Fibroblast of lung (primary cell): ENCODE data around the gene SESN3. TPM values are rescaled to one million over a fixed set of nuclear protein-coding genes. Genes with fewer than 3 reads are reported as not detected.

Source experiments
- DNase-seq, 2 donors: peaks; one replicate each; pipeline versions ENCODE4 v3.0.0 to v3.0.0-alpha.2; 2010; ENCODE audit warnings: low read depth in 2 of 2
- H2AFZ ChIP-seq: 2 replicates; pipeline ENCODE4 v1.5.1; 2012; ENCODE audit warnings: low read length, control low read depth, inconsistent platforms
- H3K27ac ChIP-seq: 2 replicates; pipeline ENCODE4 v1.5.1; 2011; ENCODE audit warnings: low read length, control low read depth; ENCODE audit not compliant: insufficient read depth
- H3K27me3 ChIP-seq: 2 replicates; pipeline ENCODE4 v1.5.1; 2011; ENCODE audit warnings: mild to moderate bottlenecking, low read length; ENCODE audit not compliant: control insufficient read depth, insufficient read depth
- H3K36me3 ChIP-seq: 2 replicates; pipeline ENCODE4 v1.5.1; 2011; ENCODE audit warnings: low read length; ENCODE audit not compliant: control insufficient read depth, insufficient read depth
- H3K4me1 ChIP-seq: 2 replicates; pipeline ENCODE4 v1.5.1; 2011; ENCODE audit warnings: low read length; ENCODE audit not compliant: control insufficient read depth, insufficient read depth; ENCODE audit errors: extremely low read depth
- H3K4me2 ChIP-seq: 2 replicates; pipeline ENCODE4 v1.5.1; 2011; ENCODE audit warnings: low read length, control low read depth; ENCODE audit not compliant: insufficient read depth; ENCODE audit errors: extremely low read depth
- H3K4me3 ChIP-seq, 4 experiments: fragments of 200-600 bp in 1 of 4; sonication (generic) in 1 of 4; replicated peaks in 1 of 4; 2 replicates each; pipeline ENCODE4 v1.5.1; 2011 to 2016; ENCODE audit warnings: low read length in 4 of 4, low read depth in 3 of 4, mild to moderate bottlenecking in 3 of 4, control low read depth in 2 of 4, inconsistent platforms in 1 of 4, mixed read lengths in 1 of 4; ENCODE audit not compliant: insufficient read depth in 1 of 4; ENCODE audit errors: control extremely low read depth in 1 of 4
- H3K79me2 ChIP-seq: 2 replicates; pipeline ENCODE4 v1.5.1; 2012; ENCODE audit warnings: mild to moderate bottlenecking, low read length, inconsistent platforms; ENCODE audit not compliant: control insufficient read depth, insufficient read depth
- H3K9ac ChIP-seq: 2 replicates; pipeline ENCODE4 v1.5.1; 2011; ENCODE audit warnings: mild to moderate bottlenecking, low read length, control low read depth; ENCODE audit not compliant: insufficient read depth
- H3K9me3 ChIP-seq: 2 replicates; pipeline ENCODE4 v1.5.1; 2012; ENCODE audit warnings: low read depth, low read length; ENCODE audit not compliant: control insufficient read depth, insufficient read depth
- H4K20me1 ChIP-seq: 2 replicates; pipeline ENCODE4 v1.5.1; 2011; ENCODE audit warnings: low read length; ENCODE audit not compliant: control insufficient read depth, insufficient read depth; ENCODE audit errors: extremely low read depth
- EZH2 ChIP-seq: IDR thresholded peaks from 2 replicates; pipeline ENCODE4 v1.5.1; 2012; ENCODE audit warnings: low read length, control low read depth, mild to moderate bottlenecking; ENCODE audit errors: missing control alignments
- polyA plus RNA-seq, 2 donors: library from polyadenylated mRNA; depleted of rRNA in 1 of 2; stranded (reverse) in 1 of 2; unstranded in 1 of 2; fragments of >200 nt; gene quantifications; 2 replicates each; pipeline ENCODE4 v1.2.1, GENCODE V29; 2011 to 2012; ENCODE audit warnings: missing spikeins in 1 of 2
- total RNA-seq: library from RNA; depleted of rRNA; stranded (reverse); fragments of >200 nt; gene quantifications from 2 replicates; pipeline ENCODE4 v1.2.1, GENCODE V29; 2014
- TF ChIP-seq, protein P1 (sequence below), 2 donors: IDR thresholded peaks in 1 of 2; conservative IDR thresholded peaks in 1 of 2; 1 replicate in 1 of 2; 2 replicates in 1 of 2; pipeline ENCODE4 v1.5.1; 2011 to 2012; ENCODE audit warnings: low read length in 2 of 2, control low read depth in 1 of 2, inconsistent platforms in 1 of 2, low read depth in 1 of 2, mild to moderate bottlenecking in 1 of 2

The SESN3 gene
- total and polyA plus RNA-seq, 2 donors (not counting 1 experiment from before 2014, with no cell fraction given): 6.4 to 60.1 TPM

DNA sequence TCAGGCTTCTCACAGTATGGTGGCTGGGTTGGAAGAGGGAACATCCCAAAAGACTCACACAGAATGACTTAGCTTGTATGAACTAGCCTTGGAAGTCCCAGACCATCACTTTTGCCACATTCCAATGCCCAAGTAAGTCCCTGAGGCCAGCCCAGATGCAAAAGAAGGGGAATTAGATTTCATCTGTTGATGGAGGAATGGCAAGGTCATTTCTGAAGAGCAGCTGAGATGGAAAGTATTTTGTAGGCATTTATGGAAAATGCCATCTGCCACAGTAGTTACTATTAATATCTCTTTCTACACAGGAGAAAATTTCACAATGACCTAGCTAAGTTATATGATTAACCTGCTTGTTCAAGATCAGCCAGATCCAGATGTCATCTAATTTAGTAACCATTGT lies 82.6 kb downstream of the SESN3 start:
- Histone ChIP-seq H3K79me2 (no peaks in the 10 kb centered on the region), H3K4me1 (peaks cover 8% of the 10 kb centered on the region), H3K4me2 (no peak overlapping the region), H3K27me3 (no peaks in the 10 kb centered on the region), H4K20me1 (no peaks in the 10 kb centered on the region), H3K4me3 (no peak overlapping the region), H3K9me3 (no peaks in the 10 kb centered on the region), H3K9ac (no peak overlapping the region), H2AFZ (no peak overlapping the region), H3K27ac (no peak overlapping the region), H3K36me3 (no peaks in the 10 kb centered on the region)
- no peak for TF ChIP-seq EZH2
- TF ChIP-seq, protein P1, sequence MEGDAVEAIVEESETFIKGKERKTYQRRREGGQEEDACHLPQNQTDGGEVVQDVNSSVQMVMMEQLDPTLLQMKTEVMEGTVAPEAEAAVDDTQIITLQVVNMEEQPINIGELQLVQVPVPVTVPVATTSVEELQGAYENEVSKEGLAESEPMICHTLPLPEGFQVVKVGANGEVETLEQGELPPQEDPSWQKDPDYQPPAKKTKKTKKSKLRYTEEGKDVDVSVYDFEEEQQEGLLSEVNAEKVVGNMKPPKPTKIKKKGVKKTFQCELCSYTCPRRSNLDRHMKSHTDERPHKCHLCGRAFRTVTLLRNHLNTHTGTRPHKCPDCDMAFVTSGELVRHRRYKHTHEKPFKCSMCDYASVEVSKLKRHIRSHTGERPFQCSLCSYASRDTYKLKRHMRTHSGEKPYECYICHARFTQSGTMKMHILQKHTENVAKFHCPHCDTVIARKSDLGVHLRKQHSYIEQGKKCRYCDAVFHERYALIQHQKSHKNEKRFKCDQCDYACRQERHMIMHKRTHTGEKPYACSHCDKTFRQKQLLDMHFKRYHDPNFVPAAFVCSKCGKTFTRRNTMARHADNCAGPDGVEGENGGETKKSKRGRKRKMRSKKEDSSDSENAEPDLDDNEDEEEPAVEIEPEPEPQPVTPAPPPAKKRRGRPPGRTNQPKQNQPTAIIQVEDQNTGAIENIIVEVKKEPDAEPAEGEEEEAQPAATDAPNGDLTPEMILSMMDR (conservative IDR thresholded peaks at IDR 0.05 in 1 of 2, IDR thresholded peaks at IDR 0.05 in 1 of 2; ENCODE audit: low read depth in 1 of 2, low read length in 2 of 2): no peak
- no peak for DNase-seq

DNA sequence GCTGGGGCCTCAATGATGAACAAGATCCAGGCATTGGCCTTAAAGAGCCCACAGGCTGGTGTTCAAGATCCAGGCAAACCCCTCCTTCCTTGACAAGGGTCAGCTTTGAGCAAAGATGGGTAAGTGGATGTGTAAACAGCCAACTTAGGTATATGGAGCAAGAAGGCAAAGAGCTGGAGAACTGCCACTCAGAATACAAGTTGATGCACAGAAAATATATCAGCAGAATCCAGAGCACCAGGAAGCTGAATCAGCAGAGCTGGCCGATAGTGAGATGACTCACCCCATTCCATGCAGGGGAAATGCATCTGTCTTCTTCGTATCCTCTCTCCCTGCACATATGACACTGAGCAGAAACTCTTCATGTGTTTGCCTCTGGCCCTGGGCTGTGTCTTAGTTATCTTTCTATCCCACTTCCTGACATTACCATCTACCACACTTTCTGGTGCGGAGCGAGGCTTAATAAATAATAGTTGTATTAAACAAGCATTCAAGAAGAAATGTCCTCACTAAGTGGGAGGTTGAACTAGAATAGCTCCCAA lies 83.6 kb downstream of the SESN3 start:
- no peaks in the 10 kb centered on the region for H3K9me3 ChIP-seq
- H4K20me1 ChIP-seq: no peaks in the 10 kb centered on the region
- no peak overlapping the region for H3K27ac ChIP-seq
- TF ChIP-seq, protein P1 (conservative IDR thresholded peaks at IDR 0.05 in 1 of 2, IDR thresholded peaks at IDR 0.05 in 1 of 2; ENCODE audit: low read depth in 1 of 2, low read length in 2 of 2): no peak
- no peak for TF ChIP-seq EZH2
- H3K4me1 ChIP-seq: peaks cover 11% of the 10 kb centered on the region
- no peaks in the 10 kb centered on the region for H3K27me3 ChIP-seq
- no peak overlapping the region for H3K4me3 ChIP-seq
- H3K9ac ChIP-seq: no peak overlapping the region
- no peaks in the 10 kb centered on the region for H3K36me3 ChIP-seq
- no peaks in the 10 kb centered on the region for H3K79me2 ChIP-seq
- DNase-seq: peak; percentile 91 to 93
- H2AFZ ChIP-seq: peak overlapping the region; percentile 11
- peak overlapping the region; percentile 41 for H3K4me2 ChIP-seq

DNA sequence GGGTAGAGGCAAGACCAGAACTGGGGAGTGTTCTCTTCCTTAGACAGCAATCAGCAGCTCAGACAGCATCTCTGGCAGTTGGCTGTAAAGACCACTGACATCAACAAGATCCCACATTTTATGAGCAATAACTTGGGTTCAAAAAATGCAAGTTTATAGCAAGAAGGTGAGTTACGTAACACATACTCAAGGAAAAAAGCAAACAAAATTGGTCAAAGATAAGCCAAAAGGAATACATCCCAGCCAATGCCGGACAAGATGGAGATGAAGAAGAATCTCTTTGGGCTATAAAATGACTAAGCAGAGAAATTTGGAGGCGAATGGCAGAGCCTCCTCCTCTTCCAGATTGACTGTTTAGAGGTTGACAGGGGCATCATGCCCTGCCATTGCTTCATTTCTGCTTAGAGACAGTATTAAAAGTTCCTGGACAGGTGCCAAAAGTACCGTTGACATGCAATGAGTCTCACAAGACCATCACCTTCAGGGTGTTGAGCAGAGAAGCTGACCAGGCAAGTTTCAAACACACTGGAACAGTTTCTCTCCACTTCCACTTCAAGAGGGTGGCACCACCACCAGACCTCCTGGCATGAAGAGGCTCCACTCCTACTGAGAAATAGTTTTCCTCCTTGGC lies 85.5 kb downstream of the SESN3 start:
- H3K36me3 ChIP-seq: no peaks in the 10 kb centered on the region
- no peak for TF ChIP-seq EZH2
- TF ChIP-seq, protein P1 (conservative IDR thresholded peaks at IDR 0.05 in 1 of 2, IDR thresholded peaks at IDR 0.05 in 1 of 2; ENCODE audit: low read depth in 1 of 2, low read length in 2 of 2): no peak

More for the DNA sequence above, 85.5 kb downstream of the SESN3 start:
- Histone ChIP-seq H4K20me1 (no peaks in the 10 kb centered on the region), H3K4me1 (peaks cover 11% of the 10 kb centered on the region), H3K4me2 (no peak overlapping the region), H3K9ac (no peak overlapping the region), H3K27ac (no peak overlapping the region), H3K79me2 (no peaks in the 10 kb centered on the region), H2AFZ (no peak overlapping the region), H3K27me3 (no peaks in the 10 kb centered on the region), H3K4me3 (no peak overlapping the region), H3K9me3 (no peaks in the 10 kb centered on the region)
- DNase-seq: no peak
